Astrocyte of the cerebellum (primary cell): ENCODE measurements around the gene CTNNA3.

ENCODE experiments used
- DNase-seq: peaks from one replicate; pipeline ENCODE4 v3.0.0-alpha.2; 2011; ENCODE audit warnings: low read depth
- H3K4me3 ChIP-seq: 2 replicates; pipeline ENCODE4 v1.5.1; 2011; ENCODE audit warnings: mild to moderate bottlenecking, low read depth, low read length, moderate library complexity
- CTCF ChIP-seq: IDR thresholded peaks from 2 replicates; pipeline ENCODE4 v1.5.1; 2012; ENCODE audit warnings: low read length, low read depth, moderate library complexity, mild to moderate bottlenecking; ENCODE audit errors: missing control alignments
- in situ Hi-C: cut with HindIII; loops from 2 replicates; pipeline ENCODE4 v1.10.0; 2017; ENCODE audit warnings: low sequenced_read_pairs

CTNNA3 gene

GRCh38 chr10:66651308-66652082 lies 1044.5 kb downstream of the CTNNA3 start:
- no peak for TF ChIP-seq CTCF
- no peak overlapping the region for H3K4me3 ChIP-seq
- DNase-seq = no peak
- in situ Hi-C loops = no loop called here

GRCh38 chr10:66649626-66650025 lies 1046.4 kb downstream of the CTNNA3 start:
- TF ChIP-seq CTCF = no peak
- in situ Hi-C loops = no loop called here
- H3K4me3 ChIP-seq = no peak overlapping the region
- DNase-seq = no peak

DNA sequence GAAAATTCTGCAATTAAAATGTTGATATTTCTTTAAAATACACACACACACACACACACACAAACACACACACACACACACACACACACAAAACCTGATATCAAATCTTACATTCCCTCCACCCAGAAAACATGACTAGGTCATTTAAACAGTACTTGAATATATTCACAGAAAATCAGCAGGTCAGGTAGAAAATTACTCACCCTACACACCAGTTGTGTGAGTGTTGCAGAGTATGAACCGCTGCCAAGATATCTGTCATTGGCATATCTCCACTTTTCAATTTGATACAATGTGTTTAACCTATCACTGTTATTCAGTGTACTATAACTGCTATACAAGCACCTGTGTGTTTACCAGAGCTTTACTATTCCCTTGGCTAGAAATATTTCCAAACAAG lies 1053.8 kb downstream of the CTNNA3 start:
- no peak for TF ChIP-seq CTCF
- no peak for DNase-seq
- in situ Hi-C loops = no loop called here

GRCh38 chr10:66639371-66639770 lies 1056.6 kb downstream of the CTNNA3 start:
- no peak for DNase-seq
- in situ Hi-C loops = no loop called here

More for the DNA sequence above, 1053.8 kb downstream of the CTNNA3 start:
- H3K4me3 ChIP-seq = no peak overlapping the region

GRCh38 chr10:66637273-66638036 lies 1058.5 kb downstream of the CTNNA3 start:
- in situ Hi-C loops = no loop called here
- TF ChIP-seq CTCF = no peak
- no peak for DNase-seq
- H3K4me3 ChIP-seq = no peak overlapping the region

More at GRCh38 chr10:66639371-66639770, 1056.6 kb downstream of the CTNNA3 start:
- no peak overlapping the region for H3K4me3 ChIP-seq
- TF ChIP-seq CTCF = no peak

GRCh38 chr10:66629996-66630395 lies 1066.0 kb downstream of the CTNNA3 start:
- in situ Hi-C loops = no loop called here
- no peak overlapping the region for H3K4me3 ChIP-seq
- TF ChIP-seq CTCF = no peak
- DNase-seq = no peak
